ENCODE measurements around the gene PCLO.

Gene PCLO

GRCh38 chr7:82839063-82839462, 323.6 kb downstream of the PCLO start:
- no peak for DNase-seq (ENCODE audit: low read depth, low spot score)

GRCh38 chr7:82838314-82838713, 324.4 kb downstream of the PCLO start:
- no peak for DNase-seq (ENCODE audit: low read depth, low spot score)

- no peak for DNase-seq (ENCODE audit: low read depth, low spot score)
These were observed 339.6 kb downstream of the PCLO start for GRCh38 chr7:82823073-82823472.

GRCh38 chr7:82821037-82821436, 341.6 kb downstream of the PCLO start:
- DNase-seq (ENCODE audit: low read depth, low spot score), result no peak

GRCh38 chr7:82818171-82818570, 344.5 kb downstream of the PCLO start:
- DNase-seq (ENCODE audit: low read depth, low spot score), result no peak

GRCh38 chr7:82816272-82816671, 346.4 kb downstream of the PCLO start:
- no peak for DNase-seq (ENCODE audit: low read depth, low spot score)

- no peak for DNase-seq (ENCODE audit: low read depth, low spot score)
These were observed 352.0 kb downstream of the PCLO start for GRCh38 chr7:82810558-82811259.

GRCh38 chr7:82808633-82809032, 354.1 kb downstream of the PCLO start:
- no peak for DNase-seq (ENCODE audit: low read depth, low spot score)

- DNase-seq (ENCODE audit: low read depth, low spot score), result no peak
These were observed 357.1 kb downstream of the PCLO start for GRCh38 chr7:82805527-82805960.

GRCh38 chr7:82803411-82803810, 359.3 kb downstream of the PCLO start:
- DNase-seq (ENCODE audit: low read depth, low spot score), result no peak

GRCh38 chr7:82789883-82790609, 372.6 kb downstream of the PCLO start:
- DNase-seq (ENCODE audit: low read depth, low spot score), result no peak

- DNase-seq (ENCODE audit: low read depth, low spot score), result no peak
These were observed 384.7 kb downstream of the PCLO start for GRCh38 chr7:82778021-82778420.

- DNase-seq (ENCODE audit: low read depth, low spot score), result no peak
These were observed 399.8 kb downstream of the PCLO start for GRCh38 chr7:82762880-82763279.

- DNase-seq (ENCODE audit: low read depth, low spot score), result no peak
These were observed 401.9 kb downstream of the PCLO start for GRCh38 chr7:82760831-82761230.

GRCh38 chr7:82760074-82760473, 402.6 kb downstream of the PCLO start:
- no peak for DNase-seq (ENCODE audit: low read depth, low spot score)

- no peak for DNase-seq (ENCODE audit: low read depth, low spot score)
These were observed 406.8 kb downstream of the PCLO start for GRCh38 chr7:82755705-82756551.

GRCh38 chr7:82750007-82750406, 412.7 kb downstream of the PCLO start:
- no peak for DNase-seq (ENCODE audit: low read depth, low spot score)

- no peak for DNase-seq (ENCODE audit: low read depth, low spot score)
These were observed 416.9 kb downstream of the PCLO start for GRCh38 chr7:82745820-82746219.

GRCh38 chr7:82745117-82745516, 417.6 kb downstream of the PCLO start:
- DNase-seq (ENCODE audit: low read depth, low spot score), result no peak

- no peak for DNase-seq (ENCODE audit: low read depth, low spot score)
These were observed 420.5 kb downstream of the PCLO start for GRCh38 chr7:82742163-82742562.

GRCh38 chr7:82741493-82741892, 421.2 kb downstream of the PCLO start:
- no peak for DNase-seq (ENCODE audit: low read depth, low spot score)

GRCh38 chr7:82740246-82740848, 422.3 kb downstream of the PCLO start:
- DNase-seq (ENCODE audit: low read depth, low spot score), result no peak

Data from activated CD4-positive, CD25-positive, alpha-beta regulatory T cell treated with anti-CD3 and anti-CD28 coated beads, Interleukin-2, amount 50 U/mL, for 16 hours (primary cell).